Activated T-cell treated with anti-CD3 and anti-CD28 coated beads, Interleukin-2, amount 50 U/mL, for 72 hours (primary cell): ENCODE results near the gene EHMT2. TPM values are rescaled to one million over a fixed set of nuclear protein-coding genes. Genes with fewer than 3 reads are reported as not detected.
A peak's percentile ranks its signal among the peaks of the same experiment; 100 is the strongest.
"Not testable (repeated sequence)": the region's sequence is repeated elsewhere in the genome, so short reads cannot be mapped to it uniquely, and the experiment has no call there.

Experiments
- ATAC-seq, 2 donors: fragments of 150-1000 bp; cut with Tn5 transposase; replicated peaks in 1 of 2; 2 replicates each; pipeline ENCODE4 v1.10.0; 2021; ENCODE audit warnings: moderate library complexity in 2 of 2, mild to moderate bottlenecking in 1 of 2
- DNase-seq, 2 donors: peaks; one replicate each; pipeline ENCODE4 v3.0.0; 2021 to 2022; ENCODE audit warnings: mixed read lengths in 1 of 2
- H3K27ac Mint-ChIP-seq: one replicate; pipeline ENCODE4 v1.8.0; 2022; ENCODE audit warnings: mild to moderate bottlenecking, moderate library complexity, mixed read lengths
- H3K27me3 Mint-ChIP-seq: one replicate; pipeline ENCODE4 v1.8.0; 2022; ENCODE audit warnings: low read depth, mixed read lengths
- H3K36me3 Mint-ChIP-seq, 2 donors: one replicate each; pipeline ENCODE4 v1.8.0; 2022; ENCODE audit warnings: mixed read lengths in 2 of 2, mild to moderate bottlenecking in 1 of 2; ENCODE audit not compliant: insufficient read depth in 2 of 2
- H3K4me1 Mint-ChIP-seq: one replicate; pipeline ENCODE4 v1.8.0; 2022; ENCODE audit warnings: low read depth, mixed read lengths
- H3K4me3 Mint-ChIP-seq, 2 donors: one replicate each; pipeline ENCODE4 v1.8.0; 2022; ENCODE audit warnings: mild to moderate bottlenecking in 2 of 2, mixed read lengths in 2 of 2, moderate library complexity in 2 of 2
- H3K9me3 Mint-ChIP-seq, 2 donors: one replicate each; pipeline ENCODE4 v1.8.0; 2022; ENCODE audit warnings: mixed read lengths in 2 of 2
- total RNA-seq, 2 donors: library from RNA; stranded (reverse); gene quantifications; one replicate each; pipeline ENCODE4 v1.2.3, GENCODE V29; 2022

EHMT2 gene
- total RNA-seq, 2 donors from 2014 or later, result 49.2 to 64.7 TPM

DNA sequence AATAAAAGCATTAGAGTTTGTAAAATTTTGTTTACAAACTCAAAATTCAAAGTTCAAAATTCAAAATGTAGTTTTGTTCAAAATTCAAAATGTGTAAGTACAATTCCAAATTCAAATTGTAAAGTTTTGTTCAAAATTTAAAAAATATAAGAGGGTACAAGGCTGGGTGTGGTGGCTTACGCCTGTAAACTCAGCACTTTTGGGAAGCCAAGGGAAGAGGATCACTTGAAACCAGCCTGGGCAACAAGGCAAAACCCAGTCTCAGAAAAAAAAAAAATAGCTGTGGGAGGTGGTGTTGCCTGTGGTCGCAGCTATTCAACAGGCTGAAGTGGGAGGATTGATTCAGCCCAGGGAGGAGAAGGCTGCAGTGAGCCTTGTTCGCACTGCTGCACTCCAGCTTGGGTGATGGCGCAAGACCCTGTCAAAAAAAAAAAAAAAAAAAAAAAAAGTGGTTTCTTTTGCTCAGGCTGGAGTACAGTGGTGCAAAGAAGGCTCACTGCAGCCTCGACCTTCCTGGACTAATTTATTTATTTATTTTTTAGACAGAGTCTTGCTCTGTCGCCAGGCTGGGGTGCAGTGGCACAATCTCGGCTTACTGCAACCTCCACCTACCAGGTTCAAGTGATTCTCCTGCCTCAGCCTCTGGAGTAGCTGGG lies 9.8 kb upstream of the EHMT2 start:
- Mint-ChIP-seq H3K9me3 (no peaks in the 10 kb centered on the region), H3K36me3 (no peaks in the 10 kb centered on the region), H3K27me3 (peaks cover 9% of the 10 kb centered on the region), H3K4me1 (peaks cover 38% of the 10 kb centered on the region), H3K27ac (no peak overlapping the region), H3K4me3 (no peak overlapping the region)
- ATAC-seq, result peak; percentile 21 to 27
- DNase-seq, result no peak

DNA sequence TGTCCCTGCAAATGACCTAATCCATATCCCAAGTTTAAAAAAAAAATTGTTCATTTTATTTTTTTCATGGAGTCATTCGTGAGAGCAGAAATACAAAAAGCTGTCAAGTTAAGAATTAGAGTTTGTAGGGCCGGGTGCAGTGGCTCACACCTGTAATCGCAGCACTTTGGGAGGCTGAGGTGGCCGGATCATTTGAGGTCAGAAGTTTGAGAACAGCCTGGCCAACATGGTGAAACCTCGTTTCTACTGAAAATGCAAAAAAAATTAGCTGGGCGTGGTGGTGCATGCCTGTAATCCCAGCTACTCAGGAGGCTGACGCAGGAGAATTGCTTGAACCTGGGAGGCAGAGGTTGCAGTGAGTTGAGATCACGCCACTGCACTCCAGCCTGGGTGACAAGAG lies 9.2 kb upstream of the EHMT2 start:
- not testable (repeated sequence) for H3K36me3 Mint-ChIP-seq, H3K4me3 Mint-ChIP-seq, H3K27me3 Mint-ChIP-seq, H3K27ac Mint-ChIP-seq, H3K9me3 Mint-ChIP-seq, DNase-seq, ATAC-seq
- peaks cover 33% of the 10 kb centered on the region for H3K4me1 Mint-ChIP-seq

GRCh38 chr6:31906122-31906521 lies 8.6 kb upstream of the EHMT2 start:
- Mint-ChIP-seq H3K9me3 (no peaks in the 10 kb centered on the region), H3K4me1 (peaks cover 27% of the 10 kb centered on the region), H3K36me3 (no peaks in the 10 kb centered on the region), H3K27me3 (peaks cover 9% of the 10 kb centered on the region), H3K27ac (no peak overlapping the region), H3K4me3 (no peak overlapping the region)
- no peak for ATAC-seq
- DNase-seq, result no peak

DNA sequence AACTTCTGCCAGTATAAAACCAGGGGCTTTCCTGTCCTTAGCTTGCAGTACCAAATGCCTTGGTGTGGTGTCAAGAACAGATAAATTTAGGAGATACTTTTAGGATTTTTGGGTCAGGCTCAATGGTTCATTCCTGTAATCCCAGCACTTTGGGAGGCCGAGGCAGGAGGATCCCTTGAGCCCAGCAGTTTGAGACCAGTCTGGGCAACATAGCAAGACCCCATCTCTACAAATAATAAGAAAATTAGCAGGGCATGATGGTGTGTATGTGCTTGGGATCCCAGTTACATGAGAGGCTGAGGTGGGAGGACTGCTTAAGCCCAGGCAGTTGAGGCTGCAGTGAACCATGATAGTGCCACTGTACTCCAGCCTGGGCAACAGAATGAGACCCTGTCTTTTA lies 7.5 kb upstream of the EHMT2 start:
- no peak overlapping the region for H3K4me3 Mint-ChIP-seq

GRCh38 chr6:31903957-31904356 lies 6.5 kb upstream of the EHMT2 start:
- Mint-ChIP-seq H3K27me3 (peaks cover 9% of the 10 kb centered on the region), H3K4me1 (peaks cover 27% of the 10 kb centered on the region), H3K36me3 (no peaks in the 10 kb centered on the region), H3K27ac (no peak overlapping the region), H3K4me3 (no peak overlapping the region), H3K9me3 (no peaks in the 10 kb centered on the region)
- no peak for DNase-seq
- ATAC-seq, result no peak

More for the DNA sequence above, 7.5 kb upstream of the EHMT2 start:
- Mint-ChIP-seq H3K4me1 (peaks cover 20% of the 10 kb centered on the region), H3K27ac (no peak overlapping the region), H3K27me3 (peaks cover 9% of the 10 kb centered on the region), H3K36me3 (no peaks in the 10 kb centered on the region), H3K9me3 (no peaks in the 10 kb centered on the region)
- DNase-seq (no peak), ATAC-seq (no peak)

DNA sequence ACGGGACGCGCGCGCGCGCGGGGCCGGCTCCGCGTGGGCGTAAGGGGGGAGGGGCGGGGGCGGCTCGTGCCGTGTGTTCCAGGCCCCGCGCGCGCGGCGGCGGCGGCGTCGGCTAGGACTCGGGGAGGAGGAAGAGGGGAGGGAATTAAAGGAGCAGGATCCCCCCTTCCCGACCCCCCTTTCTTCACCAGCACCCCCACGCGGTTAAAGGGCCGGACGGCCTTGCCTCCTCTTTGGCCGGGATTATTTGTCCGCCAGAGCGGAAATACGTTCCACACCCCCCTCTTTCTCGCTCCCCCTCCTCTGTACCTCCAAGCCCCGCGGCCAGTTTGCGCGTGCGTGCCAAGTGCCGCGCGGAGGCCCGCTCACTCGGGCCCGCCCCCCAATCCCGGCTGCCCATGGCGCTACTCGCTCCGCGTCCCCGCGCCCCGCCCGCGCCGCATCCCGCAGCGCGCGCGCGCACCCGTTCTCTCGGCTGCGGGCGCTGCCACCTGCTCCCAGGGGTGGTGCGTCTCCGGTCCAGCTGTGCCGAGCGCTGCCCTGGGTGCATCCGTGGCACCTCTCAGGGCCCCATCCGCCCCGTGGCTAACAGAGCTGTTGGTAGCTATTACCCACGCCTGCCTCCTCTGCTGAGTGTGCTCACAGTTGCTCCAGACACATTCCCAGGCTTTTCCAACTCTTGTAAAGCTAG lies 4.6 kb upstream of the EHMT2 start, which contains the start of gene ZBTB12:
Gene ZBTB12 (minus strand): TSS at position 134 of the 691 bp plus-strand sequence. CDS start 781 bp downstream, outside the sequence.
- ATAC-seq, result peak; percentile 68 to 72
- Mint-ChIP-seq H3K9me3 (no peaks in the 10 kb centered on the region), H3K27me3 (peaks cover 9% of the 10 kb centered on the region), H3K4me3 (peak within 1 kb of the TSS; percentile 76 to 86), H3K27ac (peak within 1 kb of the TSS; percentile 69), H3K4me1 (peaks cover 32% of the 10 kb centered on the region), H3K36me3 (peaks cover 0 to 1% of the 10 kb centered on the region in 2 donors)
- peak; percentile 87 to 88 for DNase-seq

GRCh38 chr6:31901415-31901952 lies 4.0 kb upstream of the EHMT2 start:
- Mint-ChIP-seq H3K36me3 (peaks cover 0 to 1% of the 10 kb centered on the region in 2 donors), H3K9me3 (no peaks in the 10 kb centered on the region), H3K4me1 (peaks cover 35% of the 10 kb centered on the region), H3K27ac (no peak overlapping the region), H3K27me3 (peaks cover 7% of the 10 kb centered on the region), H3K4me3 (peak overlapping the region; percentile 74 to 78)
- peak; percentile 59 to 70 for DNase-seq
- ATAC-seq, result peak; percentile 18 to 19

- Mint-ChIP-seq H3K4me3 (peak overlapping the region; percentile 74 to 78), H3K36me3 (peaks cover 0 to 1% of the 10 kb centered on the region in 2 donors), H3K4me1 (peaks cover 40% of the 10 kb centered on the region), H3K27me3 (peaks cover 1% of the 10 kb centered on the region), H3K9me3 (no peaks in the 10 kb centered on the region), H3K27ac (no peak overlapping the region)
- ATAC-seq, result no peak
- no peak for DNase-seq
These were observed 3.5 kb upstream of the EHMT2 start for GRCh38 chr6:31900917-31901414.

GRCh38 chr6:31899882-31900722 lies 2.6 kb upstream of the EHMT2 start:
- Mint-ChIP-seq H3K4me1 (peaks cover 43% of the 10 kb centered on the region), H3K27me3 (no peaks in the 10 kb centered on the region), H3K4me3 (peak overlapping the region; percentile 39 to 78), H3K27ac (no peak overlapping the region), H3K36me3 (peaks cover 0 to 4% of the 10 kb centered on the region in 2 donors), H3K9me3 (no peaks in the 10 kb centered on the region)
- ATAC-seq (no peak), DNase-seq (no peak)

DNA sequence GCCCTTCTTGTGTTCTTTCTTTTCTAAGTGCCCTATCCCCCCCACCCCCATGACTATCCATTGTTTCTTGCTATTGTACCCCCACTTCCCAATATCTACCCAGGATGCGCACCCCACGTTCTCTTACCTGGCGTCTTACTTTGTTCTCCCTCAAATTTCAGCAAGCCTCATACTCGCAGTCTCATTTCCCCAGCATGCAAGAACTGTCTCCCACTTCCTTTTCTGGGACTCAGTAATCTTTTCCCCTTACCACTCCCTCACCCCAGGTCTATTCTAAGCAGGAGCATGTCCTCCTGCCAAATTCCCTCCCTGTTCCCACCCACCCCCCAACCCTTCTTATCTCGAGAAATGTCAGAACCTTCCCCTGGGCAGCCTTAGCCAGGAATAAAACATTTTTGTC lies 1.7 kb upstream of the EHMT2 start:
- peaks cover 43% of the 10 kb centered on the region for H3K4me1 Mint-ChIP-seq
- H3K36me3 Mint-ChIP-seq, result peaks cover 0 to 6% of the 10 kb centered on the region in 2 donors
- no peaks in the 10 kb centered on the region for H3K27me3 Mint-ChIP-seq
- ATAC-seq (no peak), DNase-seq (no peak)
- H3K27ac Mint-ChIP-seq, result peak overlapping the region; percentile 4
- H3K9me3 Mint-ChIP-seq, result no peaks in the 10 kb centered on the region
- H3K4me3 Mint-ChIP-seq, result peak overlapping the region; percentile 54 to 74

DNA sequence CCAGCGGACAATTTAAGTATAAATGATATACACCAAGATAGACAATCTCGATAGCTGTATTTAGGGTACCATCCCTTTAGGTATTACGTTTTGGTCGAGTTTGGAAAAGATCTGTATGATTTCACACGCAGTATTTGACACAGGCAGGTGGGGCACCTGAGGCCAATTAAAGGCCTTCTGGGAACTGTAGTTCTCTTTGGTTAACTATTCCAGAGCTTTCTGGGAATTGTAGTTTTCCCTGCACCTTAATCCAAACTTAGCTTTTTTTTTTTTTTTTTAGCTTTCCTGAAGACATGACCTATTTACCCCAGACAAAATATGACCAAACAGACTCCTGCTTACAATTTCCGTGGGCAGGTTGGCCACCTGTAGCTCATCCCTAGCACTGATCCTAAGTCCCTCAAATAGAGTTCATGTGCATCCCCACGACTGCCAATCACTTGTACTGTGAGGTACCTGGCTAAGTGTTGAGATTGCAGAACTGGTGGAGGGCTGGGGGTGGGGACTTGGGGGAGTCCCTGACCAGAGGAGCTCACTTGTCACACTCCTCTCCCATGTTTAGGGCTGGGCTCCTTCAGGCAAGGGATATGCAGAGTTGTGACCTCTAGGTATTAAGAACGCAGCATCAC lies 999 bp upstream of the EHMT2 start:
- Mint-ChIP-seq H3K27ac (peak overlapping the region; percentile 97), H3K36me3 (peaks cover 0 to 9% of the 10 kb centered on the region in 2 donors), H3K4me1 (peaks cover 43% of the 10 kb centered on the region), H3K9me3 (no peaks in the 10 kb centered on the region), H3K27me3 (no peaks in the 10 kb centered on the region), H3K4me3 (peak overlapping the region; percentile 97 to 98)
- ATAC-seq (peak; percentile 7 to 24), DNase-seq (peak in 1 of 2 donors; percentile 20)

- Mint-ChIP-seq H3K36me3 (peaks cover 0 to 15% of the 10 kb centered on the region in 2 donors), H3K27me3 (no peaks in the 10 kb centered on the region), H3K4me1 (peaks cover 32% of the 10 kb centered on the region), H3K27ac (peak overlapping the region; percentile 82), H3K4me3 (peak overlapping the region; percentile 81 to 97), H3K9me3 (no peaks in the 10 kb centered on the region)
- DNase-seq, result peak; percentile 10 to 19
- ATAC-seq, result peak; percentile 8 to 12
These were observed 464 bp downstream of the EHMT2 start for GRCh38 chr6:31896856-31897611.
